Gastrocnemius medialis (tissue), 4 donors: ENCODE results near the gene AVEN.

Experiments used
- CTCF ChIP-seq, 5 experiments: fragments of 450-650 bp in 3 of 5; fragments of 200-600 bp in 2 of 5; sonication (generic) in 2 of 5; IDR thresholded peaks in 4 of 5; conservative IDR thresholded peaks in 1 of 5; 1 replicate in 4 of 5; 2 replicates in 1 of 5; pipeline ENCODE4 v1.5.1; 2016 to 2019; ENCODE audit warnings: antibody characterized with exemption in 5 of 5, mild to moderate bottlenecking in 3 of 5, moderate library complexity in 3 of 5
- POLR2A ChIP-seq, 2 donors: fragments of 450-650 bp; IDR thresholded peaks; one replicate each; pipeline ENCODE4 v1.6.1; 2017; ENCODE audit warnings: antibody characterized with exemption in 2 of 2, mild to moderate bottlenecking in 2 of 2, moderate library complexity in 2 of 2

GRCh38 chr15:34014556-34014955 lies 24.4 kb downstream of the AVEN start:
- no peak for TF ChIP-seq CTCF (IDR thresholded peaks at IDR 0.05 in 4 of 5, conservative IDR thresholded peaks at IDR 0.05 in 1 of 5)
- no peak for TF ChIP-seq POLR2A (IDR thresholded peaks at IDR 0.05)
